Occipital lobe (tissue), 2 donors: Measurements from ENCODE around the gene NPHS1. TPM values are rescaled to one million over a fixed set of nuclear protein-coding genes. Genes with fewer than 3 reads are reported as not detected.
"Not testable (repeated sequence)": the region's sequence is repeated elsewhere in the genome, so short reads cannot be mapped to it uniquely, and the experiment has no call there.

Experiments
- DNase-seq: peaks from one replicate; lab custom pipeline; 2025; lab: John Stamatoyannopoulos, UW
- total RNA-seq: library from RNA; depleted of rRNA; stranded (reverse); fragments of >200 nt; gene quantifications from one replicate; pipeline ENCODE4 v1.2.3, GENCODE V29; 2014

The NPHS1 gene
- total RNA-seq, 1 donor from 2014 or later = 1.2 TPM

DNA sequence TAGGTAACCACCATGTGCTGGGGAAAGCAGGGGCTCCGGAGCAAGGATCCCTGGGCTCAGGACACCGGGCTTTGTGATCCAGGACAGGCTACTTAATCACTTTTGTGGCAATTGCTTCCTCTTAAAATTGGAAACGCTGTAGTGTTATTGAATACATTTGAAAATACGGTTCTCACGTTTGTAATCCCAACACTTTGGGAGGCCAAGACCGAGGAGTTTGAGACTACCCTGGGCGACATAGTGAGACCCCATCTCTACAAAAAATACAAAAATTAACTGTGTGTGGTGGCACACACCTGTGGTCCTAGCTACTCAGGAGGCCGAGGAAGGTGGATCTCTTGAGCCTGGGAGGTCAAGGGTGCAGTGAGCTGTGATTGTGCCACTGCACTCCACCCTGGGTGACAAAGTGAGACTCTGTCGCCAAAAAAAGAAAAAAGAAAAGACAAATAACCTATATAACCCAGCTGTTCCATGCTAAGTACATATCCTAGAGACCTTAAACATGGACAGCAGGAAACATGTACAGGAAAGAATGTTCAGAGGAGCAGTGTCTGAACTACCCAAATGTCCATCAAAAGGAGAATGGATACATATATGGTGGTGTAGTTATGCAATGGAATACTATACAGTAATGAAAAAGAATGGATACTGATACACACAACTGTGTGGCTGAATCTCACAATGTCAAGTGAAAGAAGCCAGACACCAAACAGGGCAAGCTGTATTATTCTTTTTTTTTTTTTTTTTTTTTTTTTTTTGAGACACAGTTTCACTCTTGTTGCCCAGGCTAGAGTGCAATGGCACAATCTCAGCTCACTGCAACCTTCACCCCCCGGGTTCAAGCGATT lies 39.0 kb downstream of the NPHS1 start:
- DNase-seq = no peak

DNA sequence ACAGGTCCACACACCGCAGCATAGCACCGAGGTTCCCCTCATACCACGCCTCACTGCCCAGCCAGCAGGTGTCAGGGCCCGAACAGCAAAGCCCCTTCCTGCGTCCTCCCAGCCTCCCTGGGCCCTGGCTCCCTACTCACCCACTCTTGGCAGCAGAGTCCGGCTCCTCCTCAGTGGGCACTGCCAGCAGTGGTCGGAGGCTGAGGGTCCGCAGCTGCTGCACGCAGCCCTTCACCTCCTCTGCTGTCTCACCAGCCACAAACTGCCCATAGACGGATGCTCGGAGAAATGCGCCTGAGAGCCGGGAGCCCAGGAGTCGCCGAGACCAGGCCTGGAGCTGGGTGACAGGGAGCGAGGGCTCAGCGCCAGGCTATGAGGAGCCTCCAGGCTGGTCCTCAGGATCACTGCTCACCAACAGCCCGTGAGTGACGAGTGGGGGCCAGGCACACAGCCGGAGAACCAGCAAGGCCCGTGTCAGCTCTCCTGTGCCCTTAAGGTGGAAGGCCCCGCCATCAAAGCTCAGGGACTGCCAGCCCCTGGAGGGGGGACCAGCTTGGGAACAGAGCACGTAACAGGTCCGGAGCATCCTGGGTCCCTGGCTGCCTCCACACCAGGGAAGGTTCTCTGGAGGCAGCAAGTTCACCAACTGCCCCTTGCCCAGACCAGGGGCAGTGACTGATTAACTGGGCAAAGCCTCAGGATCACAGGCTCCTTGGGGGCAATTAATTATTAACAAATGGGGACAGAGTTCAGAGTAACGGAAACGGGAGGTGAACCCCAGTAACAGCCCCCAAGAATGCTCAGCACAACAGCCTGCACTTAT lies 39.9 kb downstream of the NPHS1 start, which contains the start of gene PRODH2:
PRODH2 (minus strand) TSS at position 626 of the 823 bp plus-strand sequence; CDS start at position 586, 40 bp downstream.
- no peak for DNase-seq

DNA sequence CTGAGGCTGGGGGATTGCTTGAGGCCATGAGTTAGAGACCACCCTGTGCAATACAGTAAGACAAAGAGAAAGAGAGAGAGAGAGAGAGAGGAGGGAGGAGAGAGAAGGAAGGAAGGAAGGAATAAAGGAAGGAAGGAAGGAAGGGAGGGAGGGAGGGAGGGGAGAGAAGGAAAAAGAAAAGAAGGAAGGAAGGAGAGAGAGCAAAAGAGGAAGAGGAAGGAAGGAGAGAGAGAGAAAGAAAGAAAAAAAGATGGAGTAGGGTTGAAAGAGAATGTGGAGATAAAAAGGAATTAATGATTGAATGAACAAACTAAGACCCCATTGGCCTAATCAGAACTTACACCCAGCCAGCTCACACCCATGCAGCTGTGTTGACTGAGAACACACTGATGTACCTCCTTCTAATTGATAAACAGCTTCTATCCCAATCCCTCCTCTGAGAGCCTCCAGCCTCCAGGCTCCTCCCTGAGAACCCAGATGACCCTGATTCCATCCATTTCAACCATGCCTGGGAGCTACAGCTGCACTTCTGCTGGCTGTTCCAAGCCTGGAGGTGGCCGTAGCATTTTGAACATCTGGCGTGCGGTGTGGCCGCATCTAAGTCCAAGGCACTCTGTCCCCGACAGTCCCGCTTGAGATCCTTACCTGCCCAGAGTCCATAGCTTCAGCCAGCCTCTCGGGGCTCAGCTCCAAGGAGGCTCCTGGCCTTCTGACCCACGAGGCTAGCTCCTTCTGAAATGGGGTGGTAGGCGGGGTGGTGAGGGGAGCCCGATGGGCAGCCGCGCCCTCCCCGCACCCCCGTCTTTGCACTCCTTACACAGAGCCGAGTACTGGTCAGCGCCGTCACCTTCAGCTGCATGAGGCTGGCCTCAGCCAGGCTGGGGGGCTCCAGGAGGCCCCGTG lies 40.7 kb downstream of the NPHS1 start:
- no peak for DNase-seq

DNA sequence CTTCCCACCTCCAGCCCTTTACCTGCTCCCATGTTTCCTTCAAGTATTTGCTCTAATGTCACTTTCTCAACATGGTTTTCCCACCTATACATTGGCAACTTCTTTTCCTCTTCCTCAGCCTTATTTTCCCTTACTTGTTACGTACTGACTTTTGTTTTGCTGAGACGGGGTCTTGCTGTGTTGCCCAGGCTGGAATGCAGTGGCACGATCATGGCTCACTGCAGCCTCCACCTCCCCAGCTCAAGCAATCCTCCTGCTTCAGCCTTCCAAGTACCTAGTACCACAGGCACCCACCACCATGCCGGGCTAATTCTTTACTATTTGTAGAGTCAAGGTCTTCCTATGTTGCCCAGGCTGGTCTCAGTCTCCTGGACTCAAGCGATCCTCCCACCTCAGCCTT lies 44.7 kb downstream of the NPHS1 start:
- DNase-seq = no peak

DNA sequence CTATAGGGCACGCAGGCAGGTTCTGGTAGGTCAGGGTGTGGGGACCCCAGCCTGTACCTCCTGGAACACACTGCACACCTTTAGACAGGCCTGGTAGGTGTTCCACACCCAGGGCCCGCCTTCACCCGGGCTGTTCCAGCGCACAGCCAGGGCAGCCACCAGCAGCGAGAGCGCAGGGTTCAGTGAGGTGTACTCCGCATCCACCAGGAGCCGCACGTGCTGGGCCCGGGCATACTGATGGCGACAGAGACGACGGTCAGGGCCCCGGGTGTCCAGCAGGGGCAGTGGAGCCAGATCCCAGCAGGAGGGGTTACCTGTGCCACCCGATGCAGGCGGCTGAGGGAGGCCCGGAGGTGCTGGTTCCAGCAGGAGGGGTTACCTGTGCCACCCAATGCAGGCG lies 45.7 kb downstream of the NPHS1 start:
- no peak for DNase-seq

DNA sequence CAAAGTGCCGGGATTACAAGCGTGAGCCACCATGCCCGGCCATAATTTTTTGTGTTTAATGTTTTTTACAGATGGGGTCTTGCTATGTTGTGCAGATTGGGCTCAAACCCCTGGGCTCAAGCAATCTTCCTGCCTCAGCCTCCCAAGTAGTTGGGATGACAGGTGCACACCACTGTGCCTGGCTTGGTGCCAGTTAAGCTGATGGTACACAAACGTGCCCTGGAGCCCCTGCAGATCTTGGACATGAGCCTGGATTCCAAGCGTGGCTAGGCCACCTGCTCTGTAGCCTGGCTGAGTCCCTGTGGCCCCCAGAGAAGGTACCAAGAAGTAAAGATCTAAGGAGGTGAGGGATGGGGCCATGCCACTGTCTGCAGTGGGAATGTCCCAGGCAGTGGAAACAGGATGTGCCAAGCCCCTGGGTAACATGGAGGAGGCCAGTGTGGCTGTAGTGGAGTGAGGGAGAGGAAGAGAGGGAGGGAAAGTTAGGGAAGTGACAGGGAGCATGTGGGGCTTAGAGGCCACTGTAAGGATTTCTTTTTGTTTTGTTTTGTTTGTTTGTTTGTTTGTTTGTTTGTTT lies 46.7 kb downstream of the NPHS1 start:
- no peak for DNase-seq

DNA sequence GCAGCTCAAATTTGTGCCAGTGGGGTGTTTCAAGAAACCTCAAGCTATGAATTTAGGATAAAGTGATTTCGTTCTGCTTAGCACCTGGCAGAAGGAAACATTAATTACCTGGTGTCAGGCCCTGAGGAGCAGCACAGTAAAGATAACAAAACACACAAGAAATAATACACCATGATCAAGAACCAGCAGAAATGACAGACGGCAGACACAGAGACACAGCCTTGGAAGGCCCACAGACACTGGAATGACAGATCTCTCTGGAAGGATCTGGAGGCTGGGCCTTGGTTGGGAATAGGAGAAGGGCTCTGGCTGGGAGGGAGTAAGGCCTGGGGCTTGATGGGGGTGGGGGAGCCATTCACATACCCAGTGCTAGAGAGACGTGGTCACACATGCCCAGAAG lies 50.5 kb downstream of the NPHS1 start:
- no peak for DNase-seq

DNA sequence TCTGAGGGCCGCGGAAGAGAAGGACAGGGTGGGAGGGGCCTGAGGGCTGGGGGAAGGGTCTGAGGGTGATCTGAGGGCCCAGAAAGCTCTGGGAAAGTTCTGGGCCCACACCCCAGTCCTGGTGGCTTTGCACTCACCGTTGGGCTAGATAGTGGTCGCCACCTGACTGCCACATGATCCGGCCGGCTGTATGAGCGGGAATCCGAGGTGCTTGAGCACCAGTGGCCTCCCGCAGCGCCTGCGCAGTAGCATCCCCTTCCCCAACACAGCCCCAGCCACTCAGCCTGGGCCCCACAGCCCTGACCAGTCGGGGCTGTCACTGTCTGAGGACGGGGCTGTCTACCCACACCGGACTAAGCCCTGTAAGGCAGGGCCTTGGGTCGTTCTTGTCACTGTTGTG lies 54.6 kb downstream of the NPHS1 start:
- peak; percentile 55 for DNase-seq

DNA sequence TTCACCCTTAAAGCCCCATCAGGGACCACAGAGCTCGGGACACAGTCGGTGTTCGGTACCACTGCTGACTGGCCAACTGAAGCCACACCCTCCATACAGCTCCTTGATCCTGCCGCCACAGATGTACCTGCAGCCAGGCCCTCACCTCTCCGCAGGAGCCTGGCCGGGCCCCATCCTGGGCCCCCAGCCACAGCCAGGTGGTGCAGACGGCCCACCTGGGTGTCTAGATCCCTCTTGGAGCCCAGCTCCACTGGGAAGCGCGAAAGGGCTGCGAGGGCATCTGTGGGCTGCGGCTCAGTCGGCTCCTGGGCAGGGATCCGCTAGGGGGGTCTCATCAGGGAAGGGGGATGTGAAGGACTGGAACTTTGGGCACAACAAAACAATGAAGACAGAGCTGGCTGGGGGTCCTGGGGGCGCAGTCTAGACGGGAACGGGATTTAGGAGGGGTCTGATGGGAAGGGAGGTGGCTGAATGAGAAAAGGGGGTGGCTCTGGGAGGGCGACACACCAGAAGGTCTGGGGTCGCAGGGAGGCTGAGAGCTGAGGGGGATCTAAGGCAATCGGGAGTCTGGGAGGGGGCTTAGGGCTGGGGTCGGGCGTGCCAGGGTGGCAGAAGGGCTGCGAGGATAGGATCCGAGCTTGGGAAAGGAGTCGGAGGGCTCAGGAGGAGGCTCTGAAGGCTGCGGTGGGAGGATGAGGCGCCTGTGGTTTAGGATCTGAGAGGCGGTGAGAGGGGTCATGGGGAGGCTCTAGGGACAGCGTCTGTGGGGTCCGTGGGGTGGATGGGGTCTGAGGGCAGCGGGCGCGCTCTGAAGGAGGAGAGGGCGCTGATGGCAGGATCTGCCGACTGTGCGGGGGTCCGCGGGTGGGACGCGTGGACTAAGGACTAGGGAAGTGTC lies 55.4 kb downstream of the NPHS1 start:
- no peak for DNase-seq

DNA sequence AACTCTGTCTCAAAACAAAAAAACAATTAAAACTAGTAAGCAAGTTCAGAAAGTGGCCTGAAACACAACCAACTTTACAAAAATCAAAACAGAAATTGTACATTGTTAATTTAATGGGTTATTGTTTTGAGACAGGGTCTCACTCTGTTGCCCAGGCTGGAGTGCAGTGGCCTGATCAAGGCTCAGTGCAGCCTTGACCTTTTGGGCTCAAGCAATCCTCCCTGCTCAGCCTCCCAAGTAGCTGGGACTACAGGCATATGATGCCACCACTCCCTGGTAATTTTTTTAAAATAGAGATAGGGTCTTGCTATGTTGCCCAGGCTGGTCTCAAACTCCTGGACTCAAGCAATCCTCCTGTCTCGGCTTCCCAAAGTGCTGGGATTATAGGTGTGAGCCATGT lies 56.7 kb downstream of the NPHS1 start:
- DNase-seq = not testable (repeated sequence)

DNA sequence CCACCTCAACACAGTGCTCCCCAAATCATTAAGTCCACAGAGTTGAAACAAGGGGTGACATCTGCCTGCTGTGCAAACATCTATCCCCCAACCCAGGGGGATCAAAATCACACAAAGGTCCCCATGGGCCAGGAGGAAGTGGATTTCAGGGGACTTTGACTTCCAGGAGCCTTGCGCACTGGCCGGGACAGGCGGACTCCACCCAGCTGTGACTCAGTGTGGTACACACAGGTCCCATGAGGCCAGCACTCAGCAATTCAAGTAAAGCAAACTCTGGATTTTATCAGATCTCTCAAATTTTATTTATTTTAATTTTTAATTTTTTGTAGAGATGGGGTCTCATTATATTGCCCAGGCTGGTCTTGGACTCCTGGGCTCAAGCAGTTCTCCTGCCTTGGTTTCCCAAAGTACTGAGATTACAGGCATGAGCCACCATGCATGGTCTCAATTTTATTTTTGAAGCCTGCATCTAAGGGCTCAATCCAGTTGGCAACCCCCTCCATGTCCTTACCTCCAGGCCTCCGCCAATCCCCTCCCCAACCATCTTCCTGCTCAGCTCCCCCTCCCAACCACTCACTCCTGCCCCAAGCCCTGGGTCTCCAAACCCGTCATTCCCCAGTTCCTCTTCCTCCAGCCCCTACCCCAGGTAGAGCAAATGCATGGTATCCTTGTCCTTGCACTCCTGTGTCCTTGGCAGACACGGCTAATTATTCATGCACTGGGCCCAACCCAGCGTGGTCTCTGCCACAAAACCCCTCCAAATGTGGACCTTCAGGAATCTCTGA lies 58.7 kb downstream of the NPHS1 start:
- DNase-seq = no peak

DNA sequence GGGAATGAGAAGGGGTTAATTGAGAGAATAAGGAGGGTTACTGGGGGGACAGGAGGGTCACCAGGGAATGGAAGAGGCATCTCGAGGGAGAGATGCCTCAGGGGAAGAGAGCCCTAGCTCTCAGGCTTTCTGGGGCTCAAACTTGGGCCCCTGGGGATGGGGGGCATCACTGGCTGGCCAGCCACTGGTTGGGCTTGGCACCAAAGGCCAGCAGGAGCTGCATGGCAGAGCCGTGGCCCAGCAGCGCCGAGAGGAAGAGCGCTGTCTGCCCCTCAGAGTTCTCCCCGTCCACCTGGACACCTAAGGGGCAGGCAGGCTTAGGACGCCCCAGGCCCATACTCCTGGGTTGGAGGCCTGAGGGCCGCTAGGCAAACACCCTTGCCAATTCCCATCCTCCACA lies 59.4 kb downstream of the NPHS1 start:
- no peak for DNase-seq

DNA sequence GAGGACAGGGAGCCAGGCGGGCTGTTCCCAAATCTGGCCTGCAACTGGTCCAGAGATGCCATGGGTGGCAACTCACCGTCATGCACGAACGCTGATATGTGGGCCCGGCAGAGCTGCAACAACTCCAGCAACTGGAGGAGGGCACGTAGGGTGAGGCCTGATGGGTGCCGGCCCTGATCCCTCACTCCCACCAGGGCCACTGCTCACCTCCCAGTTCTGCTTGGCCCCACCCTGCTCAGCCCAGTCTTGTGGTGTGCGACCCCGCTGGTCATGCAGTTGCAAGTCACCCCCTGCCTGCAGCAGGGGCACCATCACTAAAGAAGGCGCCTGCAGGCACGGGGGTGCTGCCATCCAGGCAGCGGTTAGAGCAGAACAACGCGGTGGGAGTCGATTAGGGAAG lies 60.0 kb downstream of the NPHS1 start:
- DNase-seq = no peak

DNA sequence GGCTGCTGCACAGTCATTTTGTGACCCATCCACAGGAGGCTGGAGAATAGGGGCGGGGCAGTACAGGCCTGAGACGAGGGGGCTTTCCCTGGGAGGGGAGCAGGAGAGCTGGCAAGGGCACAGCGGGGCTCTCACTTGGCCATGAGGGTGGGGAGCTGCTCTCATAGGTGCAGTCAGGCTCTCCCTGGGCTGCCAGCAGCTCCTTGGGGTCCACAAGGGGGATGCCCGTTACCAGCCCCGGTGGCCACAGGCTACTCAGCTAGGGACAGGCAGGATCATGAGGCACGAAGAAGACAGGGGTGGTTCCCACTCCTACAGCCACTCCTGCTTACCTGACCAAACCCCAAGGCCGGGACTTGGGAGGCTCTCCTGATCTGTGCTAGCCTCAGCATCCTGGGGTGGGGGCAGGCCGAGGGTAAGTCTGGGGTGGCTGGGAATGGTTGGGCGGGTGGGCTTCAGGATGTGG lies 60.5 kb downstream of the NPHS1 start:
- no peak for DNase-seq

DNA sequence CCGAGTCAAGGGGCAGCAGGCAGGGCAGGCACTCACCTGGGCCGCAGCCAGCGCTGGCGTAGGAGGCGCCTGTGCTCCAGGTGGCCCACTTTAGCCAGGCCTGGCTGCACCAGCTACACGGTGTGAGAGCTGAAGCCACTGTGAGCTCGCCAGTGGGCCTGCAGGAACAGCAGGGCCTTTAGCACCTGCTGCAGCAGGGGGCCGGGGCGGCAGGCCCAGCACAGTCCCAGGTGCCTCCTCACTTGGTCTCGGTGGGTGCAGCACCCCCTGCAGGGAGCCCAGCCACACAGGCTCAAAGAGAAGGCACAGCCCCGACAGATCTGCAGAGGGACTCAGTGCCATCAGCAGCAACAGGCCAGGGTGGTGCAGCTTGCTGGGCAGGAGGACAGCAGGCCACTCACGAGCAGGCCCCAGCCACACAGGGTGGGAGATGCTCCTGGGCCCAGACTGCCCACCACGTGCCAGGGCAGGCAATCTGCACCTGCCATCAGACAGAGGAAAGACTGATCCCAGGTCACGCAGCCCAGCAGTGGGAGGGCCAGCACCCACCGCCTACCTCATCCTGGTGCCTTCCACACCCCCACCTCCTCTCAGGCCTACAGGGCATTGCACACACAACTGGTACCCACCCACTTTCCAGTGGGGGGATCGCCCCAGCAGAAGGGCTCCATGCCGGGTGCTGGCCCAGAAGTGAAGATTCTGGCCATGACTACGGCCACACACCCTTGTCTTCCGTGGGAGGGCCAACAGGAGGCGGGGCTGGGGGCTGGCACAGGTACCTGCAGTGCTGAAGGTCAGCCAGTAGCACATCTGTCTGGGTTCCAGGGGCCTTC lies 61.1 kb downstream of the NPHS1 start:
- DNase-seq = no peak

DNA sequence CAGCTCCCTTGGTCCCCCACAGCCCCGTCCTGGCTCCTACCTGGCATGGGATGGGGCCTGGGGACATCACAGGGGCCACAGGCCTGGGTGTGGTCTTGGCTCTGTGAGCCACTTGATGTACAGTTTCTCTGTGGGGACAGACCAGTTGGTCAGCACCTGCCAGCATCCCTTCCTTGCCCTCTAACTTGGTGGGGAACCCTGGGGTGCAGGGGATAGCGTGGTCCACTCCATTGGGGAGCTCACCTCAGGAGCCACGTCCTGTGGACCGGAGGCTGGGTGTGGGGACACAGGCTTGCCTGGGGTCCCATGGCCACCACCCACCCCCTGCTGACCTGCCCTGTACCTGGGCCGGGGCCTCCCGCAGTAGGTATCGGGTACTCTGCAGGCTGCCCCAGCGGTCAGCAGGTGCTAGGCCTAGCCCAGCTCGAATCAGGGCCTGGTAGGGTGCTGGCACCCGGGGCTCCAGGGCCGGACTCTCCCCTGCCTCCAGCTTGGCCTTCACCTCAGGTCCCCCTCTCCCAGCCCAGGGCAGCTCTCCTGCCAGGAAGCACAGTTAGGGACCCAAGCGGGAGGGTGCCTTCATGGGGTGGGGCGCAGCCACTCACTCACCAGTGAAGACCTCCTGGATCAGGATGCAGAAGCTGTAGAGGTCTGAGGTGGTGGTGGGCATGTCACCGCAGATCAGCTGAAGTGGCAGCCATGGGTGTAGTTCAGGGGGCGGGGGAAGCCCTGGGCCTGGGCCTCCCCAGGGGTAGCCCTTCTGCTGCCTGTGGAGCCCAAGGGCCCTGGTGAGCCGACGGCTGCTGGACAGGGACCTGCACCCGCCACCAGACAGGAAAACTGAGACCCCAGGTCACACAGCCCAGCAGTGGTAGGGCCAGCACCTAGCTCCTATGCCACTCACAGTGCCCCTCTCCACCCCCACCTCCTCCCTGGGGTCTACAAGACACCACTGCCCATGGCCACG lies 62.0 kb downstream of the NPHS1 start:
- DNase-seq = no peak
